Endothelial cell of umbilical vein (primary cell): Measurements from ENCODE around the gene PSD2.

Source experiments
- CTCF ChIP-seq, 2 donors: IDR thresholded peaks; 1 replicate in 1 of 2; 2 replicates in 1 of 2; pipeline ENCODE4 v1.5.1; 2011; ENCODE audit warnings: low read length in 2 of 2, mild to moderate bottlenecking in 2 of 2, moderate library complexity in 2 of 2, control low read depth in 1 of 2, inconsistent platforms in 1 of 2, low read depth in 1 of 2; ENCODE audit not compliant: insufficient read depth in 1 of 2; ENCODE audit errors: extremely low read depth in 1 of 2
- JUN ChIP-seq: IDR thresholded peaks from 2 replicates; pipeline ENCODE4 v1.6.1; 2011; ENCODE audit warnings: borderline replicate concordance, low read depth; ENCODE audit not compliant: insufficient read length, insufficient read depth

DNA sequence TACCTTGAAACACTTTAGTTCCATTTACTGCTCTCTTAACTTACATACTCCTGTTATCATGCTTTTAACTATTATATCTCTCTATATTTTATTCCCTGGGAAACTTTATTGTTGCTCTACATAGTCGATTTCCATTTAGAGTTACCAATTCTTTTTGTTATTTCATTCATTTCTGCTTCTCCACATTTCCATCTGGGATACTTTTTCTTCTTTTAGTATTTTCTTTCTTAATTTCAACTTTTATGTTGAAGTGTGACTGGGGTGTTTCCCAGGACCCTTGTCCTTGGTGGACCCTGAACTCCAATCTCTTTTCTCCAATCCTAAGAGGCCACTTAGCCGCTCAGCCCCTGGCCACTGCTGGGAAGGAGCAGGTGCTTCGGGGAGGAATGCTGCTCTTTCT is 36.0 kb downstream of the PSD2 start:
- TF ChIP-seq CTCF (IDR thresholded peaks at IDR 0.05; ENCODE audit: extremely low read depth in 1 of 2, insufficient read depth in 1 of 2, low read depth in 1 of 2, low read length in 2 of 2), result no peak
- no peak for TF ChIP-seq JUN
